ENCODE data around the gene DLX1.

- TF ChIP-seq POLR2A (IDR thresholded peaks at IDR 0.05; ENCODE audit: borderline replicate concordance, extremely low read depth, insufficient read depth, insufficient read length) = no peak
- no peak for TF ChIP-seq CTCF (IDR thresholded peaks at IDR 0.05 in 2 of 3, conservative IDR thresholded peaks at IDR 0.05 in 1 of 3; ENCODE audit: borderline replicate concordance in 1 of 3, insufficient read depth in 1 of 3, low read depth in 2 of 3, low read length in 2 of 3)
- no peak for TF ChIP-seq EZH2phosphoT487 (IDR thresholded peaks at IDR 0.05; ENCODE audit: borderline replicate concordance)
- TF ChIP-seq YY1 (IDR thresholded peaks at IDR 0.05; ENCODE audit: extremely low read depth, insufficient replicate concordance, low read depth, low read length) = no peak
- no peak for TF ChIP-seq ZFX (IDR thresholded peaks at IDR 0.05)
- TF ChIP-seq POLR2AphosphoS5 (IDR thresholded peaks at IDR 0.05; ENCODE audit: low read depth, low read length) = no peak
- TF ChIP-seq EZH2 (IDR thresholded peaks at IDR 0.05) = no peak
- no peak for TF ChIP-seq SRF (IDR thresholded peaks at IDR 0.05; ENCODE audit: low read depth)
- TF ChIP-seq TCF7L2 (IDR thresholded peaks at IDR 0.05; ENCODE audit: borderline replicate concordance, extremely low read depth, insufficient read depth, insufficient read length) = no peak
- TF ChIP-seq REST (IDR thresholded peaks at IDR 0.05; ENCODE audit: low read depth) = no peak
- no peak for TF ChIP-seq MAX (IDR thresholded peaks at IDR 0.05)
- no peak for TF ChIP-seq RAD21 (IDR thresholded peaks at IDR 0.05; ENCODE audit: low read depth)
These were observed 26.6 kb upstream of the DLX1 start for GRCh38 chr2:172058660-172059059.
